Epithelial cell of proximal tubule (primary cell): ENCODE measurements around the gene WDR77. TPM values are rescaled to one million over a fixed set of nuclear protein-coding genes. Genes with fewer than 3 reads are reported as not detected.
A peak's percentile ranks its signal among the peaks of the same experiment; 100 is the strongest.

Experiments used
- DNase-seq: peaks from one replicate; pipeline ENCODE4 v3.0.0-alpha.2; 2011; ENCODE audit warnings: low read depth
- H3K4me3 ChIP-seq: 2 replicates; pipeline ENCODE4 v1.5.1; 2011; ENCODE audit warnings: low read depth, mild to moderate bottlenecking, low read length
- total RNA-seq: library from RNA; depleted of rRNA; stranded (reverse); fragments of >200 nt; gene quantifications from 2 replicates; pipeline ENCODE4 v1.2.3, GENCODE V29; 2015
- TF ChIP-seq, protein P1 (sequence below): conservative IDR thresholded peaks from 2 replicates; pipeline ENCODE4 v1.5.1; 2012; ENCODE audit warnings: low read depth, mild to moderate bottlenecking, low read length

WDR77 gene
- total RNA-seq, 1 donor from 2014 or later = 79.4 TPM

DNA sequence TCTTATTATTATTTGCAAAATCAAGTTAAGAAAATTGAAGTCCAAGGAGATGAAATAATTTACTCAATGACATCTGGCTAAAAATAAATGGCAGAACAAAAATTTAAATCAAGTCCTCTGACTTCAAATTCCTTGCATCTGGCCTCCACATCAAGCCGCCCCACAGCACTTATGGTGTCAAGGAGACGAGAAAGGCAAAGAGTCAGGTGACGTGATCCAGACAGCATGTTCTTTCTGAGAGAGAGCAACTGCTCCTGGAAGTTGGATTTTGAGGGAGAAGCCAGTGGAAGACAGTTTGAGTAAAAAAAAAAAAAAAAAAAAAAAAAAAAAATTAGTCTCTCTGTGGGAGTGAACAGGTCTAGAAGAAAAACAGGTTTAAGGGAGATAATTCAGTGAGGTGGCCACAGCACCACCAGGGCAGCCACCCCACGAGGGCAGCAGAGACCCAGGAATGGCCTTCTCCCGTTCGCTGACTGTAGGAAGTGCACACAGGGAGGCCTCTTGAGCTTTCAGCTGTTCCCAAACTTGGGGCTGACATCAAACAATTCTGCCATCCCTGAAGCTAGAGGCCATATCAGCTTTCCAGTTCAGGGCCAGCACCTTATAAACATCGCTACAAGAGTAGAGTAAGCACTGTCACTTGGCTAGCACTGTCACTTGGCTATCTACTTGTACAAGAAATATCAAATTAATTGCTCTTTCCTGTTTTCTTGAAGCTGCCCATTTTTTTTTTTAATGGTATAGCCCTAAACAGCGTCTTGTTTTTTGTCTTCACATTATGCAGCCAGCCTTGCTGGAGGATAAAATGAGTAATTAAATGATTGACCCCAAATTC is 32.5 kb upstream of the WDR77 start:
- no peak overlapping the region for H3K4me3 ChIP-seq
- TF ChIP-seq, protein P1, sequence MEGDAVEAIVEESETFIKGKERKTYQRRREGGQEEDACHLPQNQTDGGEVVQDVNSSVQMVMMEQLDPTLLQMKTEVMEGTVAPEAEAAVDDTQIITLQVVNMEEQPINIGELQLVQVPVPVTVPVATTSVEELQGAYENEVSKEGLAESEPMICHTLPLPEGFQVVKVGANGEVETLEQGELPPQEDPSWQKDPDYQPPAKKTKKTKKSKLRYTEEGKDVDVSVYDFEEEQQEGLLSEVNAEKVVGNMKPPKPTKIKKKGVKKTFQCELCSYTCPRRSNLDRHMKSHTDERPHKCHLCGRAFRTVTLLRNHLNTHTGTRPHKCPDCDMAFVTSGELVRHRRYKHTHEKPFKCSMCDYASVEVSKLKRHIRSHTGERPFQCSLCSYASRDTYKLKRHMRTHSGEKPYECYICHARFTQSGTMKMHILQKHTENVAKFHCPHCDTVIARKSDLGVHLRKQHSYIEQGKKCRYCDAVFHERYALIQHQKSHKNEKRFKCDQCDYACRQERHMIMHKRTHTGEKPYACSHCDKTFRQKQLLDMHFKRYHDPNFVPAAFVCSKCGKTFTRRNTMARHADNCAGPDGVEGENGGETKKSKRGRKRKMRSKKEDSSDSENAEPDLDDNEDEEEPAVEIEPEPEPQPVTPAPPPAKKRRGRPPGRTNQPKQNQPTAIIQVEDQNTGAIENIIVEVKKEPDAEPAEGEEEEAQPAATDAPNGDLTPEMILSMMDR = peak; percentile 96
- DNase-seq = no peak

DNA sequence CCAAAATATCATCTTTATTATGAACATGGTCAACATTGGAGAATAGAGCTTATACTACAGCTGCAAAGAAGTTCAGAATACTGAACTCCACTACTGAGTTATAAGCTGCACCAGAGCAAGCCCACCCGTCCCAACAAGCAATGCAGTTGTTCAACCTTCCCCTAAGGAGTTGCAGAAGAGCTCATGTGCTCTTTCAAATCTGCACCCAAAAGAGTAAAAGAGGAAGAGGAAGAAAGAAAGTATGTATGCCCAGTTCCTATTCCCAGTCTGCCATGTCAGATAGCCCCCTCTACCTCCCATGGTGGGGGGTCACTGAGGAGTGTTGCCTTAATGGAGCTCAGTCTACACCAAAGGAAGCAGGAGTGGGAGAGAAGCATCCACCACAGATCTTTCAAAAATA is 31.6 kb upstream of the WDR77 start:
- TF ChIP-seq, protein P1 = no peak
- no peak overlapping the region for H3K4me3 ChIP-seq
- DNase-seq = no peak

DNA sequence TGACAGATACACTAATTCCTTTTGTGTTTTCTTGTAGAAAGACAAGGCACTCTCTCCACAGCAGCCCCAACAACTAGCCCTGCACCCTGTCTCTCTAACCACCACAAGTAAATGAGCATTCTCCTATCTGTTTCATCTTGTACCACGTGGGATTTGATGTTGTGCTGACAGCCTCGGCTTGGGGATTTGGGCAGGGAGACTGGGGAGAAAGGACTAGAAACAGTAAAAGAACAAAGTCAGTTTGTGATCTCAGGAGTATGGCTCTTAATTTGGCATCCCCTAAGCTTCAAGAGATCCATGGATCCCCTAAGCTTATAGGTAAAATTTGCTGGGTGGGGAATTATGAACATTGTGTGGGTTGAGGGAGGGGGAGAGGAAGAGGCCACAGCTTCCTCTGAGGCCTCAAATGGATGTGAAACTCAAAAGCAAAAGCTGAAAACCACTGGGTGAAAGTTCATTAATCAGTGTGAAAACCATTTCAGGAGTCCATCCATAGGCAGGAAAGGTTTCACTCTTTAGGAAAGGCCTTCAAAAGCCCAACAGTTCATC is 27.8 kb upstream of the WDR77 start:
- no peak for DNase-seq
- H3K4me3 ChIP-seq = no peak overlapping the region
- TF ChIP-seq, protein P1 = no peak

DNA sequence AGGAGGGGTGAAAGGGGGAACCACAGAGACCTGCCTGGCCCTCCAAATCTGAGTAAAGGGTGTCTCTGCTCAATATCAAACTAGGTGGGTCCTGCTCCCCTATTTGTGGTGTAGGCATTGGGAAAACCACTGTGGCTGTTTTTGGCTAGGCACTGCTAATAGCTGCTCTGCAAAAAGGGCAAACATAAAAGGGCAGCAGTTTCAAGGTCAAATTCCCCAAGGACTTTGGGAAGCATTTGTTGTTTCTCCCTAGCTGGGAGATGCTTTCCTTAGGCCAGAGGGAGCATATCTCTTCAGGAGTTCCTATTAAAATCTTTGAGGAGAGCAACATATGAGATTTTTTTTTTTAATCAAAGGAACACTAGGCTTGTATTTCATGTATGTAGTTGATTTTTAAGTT is 27.2 kb upstream of the WDR77 start:
- no peak overlapping the region for H3K4me3 ChIP-seq
- DNase-seq = no peak
- TF ChIP-seq, protein P1 = no peak

DNA sequence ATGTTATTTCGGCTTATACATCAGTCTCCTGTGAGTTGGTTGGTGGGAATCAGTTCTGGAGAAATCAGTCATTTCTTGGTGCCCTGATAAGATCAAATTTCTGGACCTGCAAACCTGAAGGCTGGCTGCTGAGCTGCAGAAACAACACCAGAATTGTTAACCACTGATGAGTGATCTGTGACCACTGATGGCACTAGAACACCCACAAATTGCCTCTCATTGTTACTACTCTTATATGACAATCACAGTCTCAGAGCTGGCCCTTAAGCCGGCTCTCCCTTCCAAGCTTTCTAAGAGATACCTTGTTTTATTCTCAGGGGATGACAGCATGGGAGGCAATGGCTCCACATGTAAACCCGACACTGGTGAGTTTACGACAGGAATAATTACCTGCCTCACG is 26.6 kb upstream of the WDR77 start:
- DNase-seq = no peak
- TF ChIP-seq, protein P1 = no peak

DNA sequence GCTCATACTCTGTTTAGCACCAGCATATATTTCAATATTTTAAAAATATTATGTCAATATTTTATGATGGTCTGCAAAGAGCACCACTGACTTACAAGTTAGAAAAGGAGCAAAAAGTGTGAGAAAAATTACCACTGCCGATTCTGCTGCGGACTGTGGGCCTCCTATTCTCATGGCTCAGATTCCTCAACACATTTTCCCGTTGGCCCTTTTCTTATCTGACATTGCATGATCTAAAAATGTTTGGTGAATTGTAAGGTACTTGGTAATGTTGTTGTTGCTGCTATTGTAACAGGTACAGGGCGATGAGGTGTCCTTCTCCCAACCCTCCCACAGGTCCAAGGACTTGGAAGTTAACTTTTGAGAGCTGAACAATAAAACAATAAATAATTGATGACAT is 25.5 kb upstream of the WDR77 start:
- no peak overlapping the region for H3K4me3 ChIP-seq
- DNase-seq = no peak
- TF ChIP-seq, protein P1 = no peak

More for the DNA sequence above, 26.6 kb upstream of the WDR77 start:
- no peak overlapping the region for H3K4me3 ChIP-seq

DNA sequence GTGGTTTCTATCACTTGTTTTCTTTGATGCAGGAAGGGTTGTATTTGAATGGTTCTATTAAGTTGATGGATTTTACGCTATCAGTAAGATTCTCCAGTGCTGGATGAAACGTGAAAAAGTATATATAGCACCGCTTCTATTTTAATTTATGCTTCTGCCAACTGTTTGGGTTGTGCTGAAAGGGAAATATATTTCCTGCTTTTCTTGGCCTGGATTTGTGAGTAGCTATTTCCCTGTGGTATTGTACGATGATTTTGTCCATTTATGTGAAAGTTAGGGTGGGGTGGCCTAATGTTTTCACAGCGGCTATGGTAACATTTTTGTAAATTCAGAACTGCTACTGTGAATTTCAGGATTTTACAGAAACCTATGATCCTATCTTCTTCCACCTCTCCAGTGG is 25.1 kb upstream of the WDR77 start:
- no peak overlapping the region for H3K4me3 ChIP-seq
- no peak for DNase-seq
- TF ChIP-seq, protein P1 = no peak
